DND-41 (cell line): ENCODE results near the gene MYL6.

ENCODE experiments used
- ATAC-seq: fragments of 200-7000 bp; cut with Tn5 transposase; 3 replicates; pipeline ENCODE4 v1.9.1; 2021; ENCODE audit warnings: low read depth; ENCODE audit not compliant: insufficient read depth
- DNase-seq: peaks from one replicate; pipeline ENCODE4 v3.0.0-alpha.2; 2020
- H2AFZ ChIP-seq: 2 replicates; pipeline ENCODE4 v1.6.0; 2012; ENCODE audit warnings: low read depth, low read length
- H3K27ac ChIP-seq: 2 replicates; pipeline ENCODE4 v1.5.1; 2012; ENCODE audit warnings: low read length, inconsistent platforms
- H3K27me3 ChIP-seq: fragments of 200-600 bp; sonication (generic); 2 replicates; pipeline ENCODE4 v1.6.0; 2012; ENCODE audit warnings: low read length, mild to moderate bottlenecking, inconsistent platforms; ENCODE audit not compliant: insufficient read depth, poor library complexity
- H3K36me3 ChIP-seq: 2 replicates; pipeline ENCODE4 v1.5.1; 2012; ENCODE audit warnings: low read length, inconsistent platforms; ENCODE audit not compliant: insufficient read depth
- H3K4me1 ChIP-seq: 2 replicates; pipeline ENCODE4 v1.5.1; 2012; ENCODE audit warnings: mild to moderate bottlenecking, low read length; ENCODE audit not compliant: insufficient read depth
- H3K4me2 ChIP-seq: 2 replicates; pipeline ENCODE4 v1.6.0; 2012; ENCODE audit warnings: mild to moderate bottlenecking, moderate library complexity, low read length, inconsistent platforms; ENCODE audit not compliant: insufficient read depth
- H3K4me3 ChIP-seq, 2 experiments: fragments of 200-600 bp in 1 of 2; shearing (Covaris generic) in 1 of 2; 2 replicates each; pipeline ENCODE4 v1.5.1; 2012 to 2016; ENCODE audit warnings: inconsistent platforms in 2 of 2, low read length in 2 of 2, mild to moderate bottlenecking in 2 of 2, low read depth in 1 of 2, moderate library complexity in 1 of 2
- H3K79me2 ChIP-seq: 2 replicates; pipeline ENCODE4 v1.6.0; 2012; ENCODE audit warnings: low read length, inconsistent platforms; ENCODE audit not compliant: insufficient read depth
- H3K9ac ChIP-seq: 2 replicates; pipeline ENCODE4 v1.6.0; 2012; ENCODE audit warnings: low read depth, mild to moderate bottlenecking, inconsistent platforms, low read length, moderate library complexity
- H3K9me3 ChIP-seq: 2 replicates; pipeline ENCODE4 v1.5.1; 2012; ENCODE audit warnings: low read length, moderate library complexity, mild to moderate bottlenecking, inconsistent platforms; ENCODE audit not compliant: insufficient read depth, severe bottlenecking
- H4K20me1 ChIP-seq: 2 replicates; pipeline ENCODE4 v1.6.0; 2012; ENCODE audit warnings: low read length; ENCODE audit not compliant: insufficient read depth
- CTCF ChIP-seq: IDR thresholded peaks from 2 replicates; pipeline ENCODE4 v1.5.1; 2012; ENCODE audit warnings: borderline replicate concordance, low read length, moderate library complexity, mild to moderate bottlenecking; ENCODE audit not compliant: poor library complexity, severe bottlenecking; ENCODE audit errors: extremely low read depth
- EZH2 ChIP-seq: IDR thresholded peaks from 3 replicates; pipeline ENCODE4 v1.6.1; 2012; ENCODE audit warnings: borderline replicate concordance, low read depth, mild to moderate bottlenecking, moderate library complexity, low read length, inconsistent platforms; ENCODE audit not compliant: severe bottlenecking

MYL6 gene

GRCh38 chr12:56178347-56178746 is 20.2 kb downstream of the MYL6 start:
- Histone ChIP-seq H3K27ac (no peak overlapping the region), H3K4me2 (no peak overlapping the region), H3K4me3 (no peak overlapping the region), H4K20me1 (no peaks in the 10 kb centered on the region), H3K4me1 (no peaks in the 10 kb centered on the region), H3K9me3 (no peaks in the 10 kb centered on the region), H3K36me3 (peaks cover 83% of the 10 kb centered on the region), H2AFZ (no peak overlapping the region), H3K79me2 (no peaks in the 10 kb centered on the region), H3K27me3 (no peaks in the 10 kb centered on the region), H3K9ac (no peak overlapping the region)
- DNase-seq (no peak), ATAC-seq (no peak)
- no peak for TF ChIP-seq CTCF
- TF ChIP-seq EZH2 = no peak

- peak overlapping the region; percentile 79 for H3K9ac ChIP-seq
- no peaks in the 10 kb centered on the region for H3K27me3 ChIP-seq
- H3K4me1 ChIP-seq = peaks cover 40% of the 10 kb centered on the region
- peaks cover 62% of the 10 kb centered on the region for H3K79me2 ChIP-seq
- H3K4me3 ChIP-seq = peak overlapping the region in 1 of 2 experiments; percentile 94; a peak in 1 of 4 replicates
- DNase-seq = no peak
- TF ChIP-seq CTCF = no peak
- H3K9me3 ChIP-seq = no peaks in the 10 kb centered on the region
- no peak overlapping the region for H2AFZ ChIP-seq
- peaks cover 56% of the 10 kb centered on the region for H3K36me3 ChIP-seq
- H3K4me2 ChIP-seq = peak overlapping the region; percentile 77
- no peak for ATAC-seq
- no peak overlapping the region; the same call in 1 of the 2 replicates for H3K27ac ChIP-seq
- H4K20me1 ChIP-seq = peaks cover 13% of the 10 kb centered on the region
Observed at GRCh38 chr12:56186957-56187356, 28.8 kb downstream of the MYL6 start.

GRCh38 chr12:56188131-56188777 is 30.1 kb downstream of the MYL6 start:
- Histone ChIP-seq H3K4me2 (peak overlapping the region; percentile 77), H3K9me3 (no peaks in the 10 kb centered on the region), H3K27me3 (no peaks in the 10 kb centered on the region), H3K27ac (peak overlapping the region; percentile 67), H3K4me3 (peak overlapping the region; percentile 89 to 94; a peak in 3 of 4 replicates), H4K20me1 (peaks cover 13% of the 10 kb centered on the region), H3K36me3 (peaks cover 47% of the 10 kb centered on the region), H3K4me1 (peaks cover 46% of the 10 kb centered on the region), H3K79me2 (peaks cover 62% of the 10 kb centered on the region), H2AFZ (peak overlapping the region; percentile 57; the same call in 1 of the 2 replicates), H3K9ac (peak overlapping the region; percentile 79)
- no peak for TF ChIP-seq EZH2
- DNase-seq (peak; percentile 48), ATAC-seq (peak; percentile 16; the same call in 2 of the 3 replicates)

- H3K9me3 ChIP-seq = no peaks in the 10 kb centered on the region
- H3K79me2 ChIP-seq = peaks cover 62% of the 10 kb centered on the region
- peaks cover 49% of the 10 kb centered on the region for H3K4me1 ChIP-seq
- peaks cover 42% of the 10 kb centered on the region for H3K36me3 ChIP-seq
- DNase-seq (no peak), ATAC-seq (peak; percentile 9)
- H2AFZ ChIP-seq = peak overlapping the region; percentile 57
- peak overlapping the region; percentile 79 for H3K9ac ChIP-seq
- peak overlapping the region; percentile 77 for H3K4me2 ChIP-seq
- no peaks in the 10 kb centered on the region for H3K27me3 ChIP-seq
- peaks cover 13% of the 10 kb centered on the region for H4K20me1 ChIP-seq
- peak overlapping the region; percentile 67 for H3K27ac ChIP-seq
- peak overlapping the region; percentile 89 to 94; a peak in 3 of 4 replicates for H3K4me3 ChIP-seq
- TF ChIP-seq CTCF = no peak
- TF ChIP-seq EZH2 = no peak
Observed at GRCh38 chr12:56188778-56189098, 30.6 kb downstream of the MYL6 start.
